Panc1 (cell line): ENCODE data around the gene CC2D1A.

Experiments
- CTCF ChIP-seq: fragments of 450-650 bp; IDR thresholded peaks from 2 replicates; pipeline ENCODE4 v1.5.1; 2017; ENCODE audit warnings: mild to moderate bottlenecking
- POLR2AphosphoS5 ChIP-seq: IDR thresholded peaks from 2 replicates; pipeline ENCODE4 v1.6.1; 2012; ENCODE audit warnings: mild to moderate bottlenecking, low read depth, low read length, moderate library complexity
- REST ChIP-seq, 2 experiments: IDR thresholded peaks; 2 replicates each; pipeline ENCODE4 v1.6.1; 2011 to 2012; ENCODE audit warnings: low read depth in 2 of 2, control low read depth in 1 of 2, low read length in 1 of 2, mild to moderate bottlenecking in 1 of 2, moderate library complexity in 1 of 2; ENCODE audit not compliant: insufficient read depth in 1 of 2
- SIN3A ChIP-seq: IDR thresholded peaks from 2 replicates; pipeline ENCODE4 v1.6.1; 2012; ENCODE audit warnings: low read depth, mild to moderate bottlenecking, low read length, moderate library complexity, borderline replicate concordance; ENCODE audit not compliant: insufficient read depth

- TF ChIP-seq CTCF (no peak), SIN3A (no peak), REST (IDR thresholded peaks at IDR 0.05; ENCODE audit: insufficient read depth in 1 of 2, low read depth in 2 of 2, low read length in 1 of 2) (no peak), POLR2AphosphoS5 (no peak)
Observed at GRCh38 chr19:13872339-13872694, 33.7 kb upstream of the CC2D1A start.
